Ovary (tissue), 9 donors: ENCODE results near the gene PEX12. TPM values are rescaled to one million over a fixed set of nuclear protein-coding genes. Genes with fewer than 3 reads are reported as not detected.

Experiments used
- DNase-seq, 5 donors: peaks; one replicate each; pipeline ENCODE4 v3.0.0-alpha.2; 2019 to 2020
- H3K27ac ChIP-seq, 2 donors: fragments of 200-600 bp; one replicate each; pipeline versions ENCODE4 v1.5.1 to v1.8.0; 2019 to 2022
- H3K27me3 ChIP-seq: fragments of 200-600 bp; one replicate; pipeline ENCODE4 v1.8.0; 2022
- H3K36me3 ChIP-seq: fragments of 200-600 bp; sonication (generic); one replicate; pipeline ENCODE4 v1.5.1; 2019
- H3K4me1 ChIP-seq: one replicate; pipeline ENCODE4 v1.8.1; 2013; ENCODE audit warnings: mild to moderate bottlenecking, moderate library complexity; ENCODE audit not compliant: insufficient read depth
- H3K4me3 ChIP-seq: fragments of 200-600 bp; sonication (generic); one replicate; pipeline ENCODE4 v1.5.1; 2017
- H3K9me3 ChIP-seq, 2 donors: fragments of 200-600 bp in 1 of 2; sonication (generic) in 1 of 2; one replicate each; pipeline versions ENCODE4 v1.5.1 to v1.8.1; 2013 to 2019; ENCODE audit warnings: mild to moderate bottlenecking in 1 of 2, moderate library complexity in 1 of 2
- CTCF ChIP-seq, 3 donors: fragments of 450-650 bp in 2 of 3; fragments of 200-600 bp in 1 of 3; IDR thresholded peaks; one replicate each; pipeline versions ENCODE4 v1.5.1 to v1.8.0; 2016 to 2022; ENCODE audit warnings: antibody characterized with exemption in 3 of 3, mild to moderate bottlenecking in 1 of 3
- EP300 ChIP-seq: sonication (generic); formaldehyde crosslinking; IDR thresholded peaks from one replicate; pipeline ENCODE4 v1.6.1; 2017; ENCODE audit warnings: antibody characterized with exemption
- POLR2A ChIP-seq: fragments of 450-650 bp; IDR thresholded peaks from one replicate; pipeline ENCODE4 v1.6.1; 2017; ENCODE audit warnings: antibody characterized with exemption, mild to moderate bottlenecking, moderate library complexity
- WGBS, 3 donors: extraction: QIAGEN DNeasy Blood & Tissue Kit in 1 of 3; methylation state at CpG; one replicate each; pipeline versions ENCODE4 v1.1.5 to v1.1.7; 2013 to 2017; 5-methylcytosine and 5-hydroxymethylcytosine counted together
- intact Hi-C, 4 donors: fragments of 100-400 bp; cut with DNase I; formaldehyde crosslinking; loops; one replicate each; pipeline versions ENCODE4 v1.11.0 to v1.15.1; 2022 to 2023
- polyA plus RNA-seq, 2 donors: library from polyadenylated mRNA; stranded (reverse); fragments of 200-250 nt in 1 of 2; fragments of 350-450 nt in 1 of 2; fragmentation: Illumina TruSeq in 1 of 2; extraction: RNeasy Lipid Tissue Mini Kit (QIAGEN cat#74804) in 1 of 2; gene quantifications; one replicate each; pipeline ENCODE4 v1.2.3, GENCODE V29; 2013 to 2014
- total RNA-seq, 7 donors: library from RNA; depleted of rRNA in 2 of 7; stranded (reverse); fragments of >200 nt in 2 of 7; fragmentation: NEBNext Ultra II Directional in 3 of 7; extraction: Animal tissue kit (Norgen Biotek cat#: 25700) in 3 of 7; gene quantifications; one replicate each; pipeline versions ENCODE4 v1.1.0 to v1.2.4, GENCODE V29; 2016 to 2023
- donor health status: DM: no; HTN: no; CAD: no; lungs with moderate emphysema.
- donor health status: DM: no; HTN: no; CAD: no.
- donor health status: Bipolar disorder and iron deficiency.
- donor health status: DM: yes; HTN: yes; CAD: no.
- donor health status: DM: no; HTN: no; CAD: no.
- donor health status: DM: yes; HTN: yes; CAD: no.

Gene PEX12
- total and polyA plus RNA-seq, 9 donors: 4.0 to 9.8 (median 6.5) TPM

GRCh38 chr17:35609831-35610230 is 31.5 kb upstream of the PEX12 start:
- 95 to 96% (median 96%) methylated on average over 4 of the region's 4 CpGs for WGBS, 3 donors
- Histone ChIP-seq H3K4me1 (no peaks in the 10 kb centered on the region), H3K4me3 (no peak overlapping the region), H3K36me3 (no peaks in the 10 kb centered on the region), H3K9me3 (no peaks in the 10 kb centered on the region), H3K27me3 (no peaks in the 10 kb centered on the region), H3K27ac (no peak overlapping the region)
- TF ChIP-seq POLR2A (no peak), EP300 (no peak), CTCF (IDR thresholded peaks at IDR 0.05) (no peak)
- DNase-seq: no peak
- intact Hi-C loops: loop anchor here (5.0 to 10.0 kb wide), 2 partner anchors 135 to 137 kb away; no protein-coding TSS in a partner anchor

- TF ChIP-seq CTCF (IDR thresholded peaks at IDR 0.05): no peak
- TF ChIP-seq EP300: no peak
- TF ChIP-seq POLR2A: no peak
- Histone ChIP-seq H3K27ac (no peak overlapping the region), H3K4me3 (no peak overlapping the region), H3K4me1 (no peaks in the 10 kb centered on the region), H3K27me3 (no peaks in the 10 kb centered on the region), H3K9me3 (no peaks in the 10 kb centered on the region), H3K36me3 (no peaks in the 10 kb centered on the region)
- no peak for DNase-seq
- WGBS, 3 donors: 12 to 21% (median 16%) methylated on average over 3 of the region's 3 CpGs
- intact Hi-C loops: loop anchor here in 1 of 4 donors (10.0 kb wide), 1 partner anchor 137 kb away; no protein-coding TSS in a partner anchor
These were observed 29.0 kb upstream of the PEX12 start for GRCh38 chr17:35607239-35607847.

- DNase-seq: no peak
- no peaks in the 10 kb centered on the region for H3K36me3 ChIP-seq
- no peaks in the 10 kb centered on the region for H3K4me1 ChIP-seq
- 78 to 83% (median 82%) methylated on average over 2 of the region's 2 CpGs for WGBS, 3 donors
- no peaks in the 10 kb centered on the region for H3K27me3 ChIP-seq
- H3K4me3 ChIP-seq: no peak overlapping the region
- H3K9me3 ChIP-seq: no peaks in the 10 kb centered on the region
- H3K27ac ChIP-seq: no peak overlapping the region
- TF ChIP-seq CTCF (IDR thresholded peaks at IDR 0.05) (no peak), POLR2A (no peak), EP300 (no peak)
- intact Hi-C loops: loop anchor here in 1 of 4 donors (10.0 kb wide), 1 partner anchor 139 kb away; no protein-coding TSS in a partner anchor
These were observed 27.3 kb upstream of the PEX12 start for GRCh38 chr17:35605678-35606077.

GRCh38 chr17:35603674-35604073 is 25.3 kb upstream of the PEX12 start:
- Histone ChIP-seq H3K27ac (no peak overlapping the region), H3K36me3 (no peaks in the 10 kb centered on the region), H3K4me3 (no peak overlapping the region), H3K27me3 (no peaks in the 10 kb centered on the region), H3K4me1 (no peaks in the 10 kb centered on the region), H3K9me3 (no peaks in the 10 kb centered on the region)
- 86 to 88% (median 87%) methylated on average over 7 of the region's 7 CpGs for WGBS, 3 donors
- intact Hi-C loops: loop anchor here in 1 of 4 donors (10.0 kb wide), 1 partner anchor 141 kb away; no protein-coding TSS in a partner anchor
- no peak for TF ChIP-seq EP300
- no peak for TF ChIP-seq CTCF (IDR thresholded peaks at IDR 0.05)
- no peak for TF ChIP-seq POLR2A
- no peak for DNase-seq
